HCT116 (cell line): ENCODE measurements around the gene NLRC5.

Experiments used
- EZH2 ChIP-seq: fragments of 200-600 bp; sonication (generic); IDR thresholded peaks from 2 replicates; pipeline ENCODE4 v1.6.1; 2017; ENCODE audit warnings: antibody characterized with exemption, mixed run types
- RAD21 ChIP-seq: IDR thresholded peaks from 2 replicates; pipeline ENCODE4 v1.6.1; 2012; ENCODE audit warnings: low read depth, mild to moderate bottlenecking
- SIN3A ChIP-seq: IDR thresholded peaks from 2 replicates; pipeline ENCODE4 v1.6.1; 2012; ENCODE audit warnings: low read depth
- SRF ChIP-seq: IDR thresholded peaks from 2 replicates; pipeline ENCODE4 v1.6.1; 2012; ENCODE audit warnings: low read depth
- ZNF274 ChIP-seq: fragments of 200-500 bp; sonication (Bioruptor generic); IDR thresholded peaks from 2 replicates; pipeline ENCODE4 v1.6.1; 2014; ENCODE audit warnings: mild to moderate bottlenecking, low read depth, low read length, inconsistent platforms
- TF ChIP-seq, protein P1 (sequence below), 3 experiments: fragments of 200-600 bp in 1 of 3; sonication (generic) in 1 of 3; IDR thresholded peaks in 2 of 3; conservative IDR thresholded peaks in 1 of 3; 2 replicates each; pipeline ENCODE4 v1.5.1; 2012 to 2017; ENCODE audit warnings: low read depth in 2 of 3, low read length in 2 of 3, antibody characterized with exemption in 1 of 3, borderline replicate concordance in 1 of 3, control low read depth in 1 of 3, mild to moderate bottlenecking in 1 of 3, mixed read lengths in 1 of 3, mixed run types in 1 of 3, moderate library complexity in 1 of 3; ENCODE audit not compliant: insufficient read depth in 1 of 3

DNA sequence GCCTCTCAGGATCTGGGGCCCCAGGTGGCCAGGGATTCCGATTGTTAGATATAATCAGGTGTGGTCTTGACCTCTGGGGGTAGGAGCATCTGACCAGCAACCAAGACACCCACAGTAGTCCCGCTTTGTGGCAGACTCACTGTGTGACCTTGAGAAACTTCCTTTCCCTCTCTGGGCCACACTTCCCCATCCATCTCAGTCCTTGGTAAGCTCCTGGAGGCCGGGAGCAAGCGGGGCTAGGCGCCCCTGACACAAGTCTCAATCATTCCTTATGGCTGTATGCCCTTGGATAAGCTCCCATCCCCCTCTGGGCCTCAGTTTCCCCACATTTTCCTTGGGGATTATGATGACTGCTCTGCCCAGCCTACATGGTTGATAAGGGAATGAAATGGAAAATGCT, 124.3 kb downstream of the NLRC5 start:
- no peak for TF ChIP-seq EZH2
- TF ChIP-seq ZNF274 = no peak
- TF ChIP-seq SRF = no peak
- no peak for TF ChIP-seq SIN3A
- TF ChIP-seq, protein P1, sequence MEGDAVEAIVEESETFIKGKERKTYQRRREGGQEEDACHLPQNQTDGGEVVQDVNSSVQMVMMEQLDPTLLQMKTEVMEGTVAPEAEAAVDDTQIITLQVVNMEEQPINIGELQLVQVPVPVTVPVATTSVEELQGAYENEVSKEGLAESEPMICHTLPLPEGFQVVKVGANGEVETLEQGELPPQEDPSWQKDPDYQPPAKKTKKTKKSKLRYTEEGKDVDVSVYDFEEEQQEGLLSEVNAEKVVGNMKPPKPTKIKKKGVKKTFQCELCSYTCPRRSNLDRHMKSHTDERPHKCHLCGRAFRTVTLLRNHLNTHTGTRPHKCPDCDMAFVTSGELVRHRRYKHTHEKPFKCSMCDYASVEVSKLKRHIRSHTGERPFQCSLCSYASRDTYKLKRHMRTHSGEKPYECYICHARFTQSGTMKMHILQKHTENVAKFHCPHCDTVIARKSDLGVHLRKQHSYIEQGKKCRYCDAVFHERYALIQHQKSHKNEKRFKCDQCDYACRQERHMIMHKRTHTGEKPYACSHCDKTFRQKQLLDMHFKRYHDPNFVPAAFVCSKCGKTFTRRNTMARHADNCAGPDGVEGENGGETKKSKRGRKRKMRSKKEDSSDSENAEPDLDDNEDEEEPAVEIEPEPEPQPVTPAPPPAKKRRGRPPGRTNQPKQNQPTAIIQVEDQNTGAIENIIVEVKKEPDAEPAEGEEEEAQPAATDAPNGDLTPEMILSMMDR (IDR thresholded peaks at IDR 0.05 in 2 of 3, conservative IDR thresholded peaks at IDR 0.05 in 1 of 3; ENCODE audit: borderline replicate concordance in 1 of 3, insufficient read depth in 1 of 3, low read depth in 2 of 3, low read length in 2 of 3) = no peak
- TF ChIP-seq RAD21 = no peak
